Activated CD8-positive, alpha-beta T cell treated with anti-CD3 and anti-CD28 coated beads, Interleukin-2, amount 10 ng/mL, durations not matched to agents 7 days and 5 days (primary cell): ENCODE results near the gene VSTM4. TPM values are rescaled to one million over a fixed set of nuclear protein-coding genes. Genes with fewer than 3 reads are reported as not detected.

ENCODE experiments used
- ATAC-seq: fragments of 150-1000 bp; cut with Tn5 transposase; one replicate; pipeline ENCODE4 v1.10.0; 2021; ENCODE audit warnings: moderate library complexity
- CTCF ChIA-PET: fragments of 350-600 bp; sonication (Branson Sonifier 250); formaldehyde crosslinking; loops from one replicate; lab custom pipeline; 2021; ENCODE audit warnings: antibody characterized with exemption; lab: Charles Lee
- POLR2A ChIA-PET: fragments of 350-600 bp; sonication (Branson Sonifier 250); formaldehyde crosslinking; loops from one replicate; lab custom pipeline; 2021; ENCODE audit warnings: antibody characterized with exemption; lab: Charles Lee
- DNase-seq: peaks from one replicate; pipeline ENCODE4 v3.0.0-alpha.2; 2020
- H3K27ac Mint-ChIP-seq: one replicate; pipeline ENCODE4 v1.8.0; 2021; ENCODE audit warnings: mild to moderate bottlenecking, mixed read lengths
- H3K27me3 Mint-ChIP-seq: one replicate; pipeline ENCODE4 v1.8.0; 2021; ENCODE audit warnings: low read depth, mixed read lengths
- H3K36me3 Mint-ChIP-seq: one replicate; pipeline ENCODE4 v1.8.0; 2021; ENCODE audit warnings: low read depth, mixed read lengths
- H3K4me1 Mint-ChIP-seq: one replicate; pipeline ENCODE4 v1.8.0; 2021; ENCODE audit warnings: low read depth, mixed read lengths
- H3K4me3 Mint-ChIP-seq: one replicate; pipeline ENCODE4 v1.8.0; 2021; ENCODE audit warnings: mild to moderate bottlenecking, mixed read lengths
- H3K9me3 Mint-ChIP-seq: one replicate; pipeline ENCODE4 v1.8.0; 2022; ENCODE audit warnings: mixed read lengths; ENCODE audit not compliant: insufficient read depth
- total RNA-seq, 2 experiments: library from RNA; stranded (reverse); gene quantifications; one replicate each; pipeline ENCODE4 v1.2.3, GENCODE V29; 2021

Gene VSTM4
- total RNA-seq, 2 experiments from 2014 or later: not detected

GRCh38 chr10:49081547-49082275 is 33.6 kb downstream of the VSTM4 start:
- DNase-seq (no peak), ATAC-seq (no peak)
- H3K4me3 Mint-ChIP-seq: no peak overlapping the region
- H3K9me3 Mint-ChIP-seq: peaks cover 4% of the 10 kb centered on the region
- H3K27ac Mint-ChIP-seq: no peak overlapping the region
- H3K4me1 Mint-ChIP-seq: peaks cover 19% of the 10 kb centered on the region
- ChIA-PET CTCF (interaction anchor here (1.6 kb wide), 1 partner anchor 424 kb away, joined by 6 read pairs; no protein-coding TSS in a partner anchor), POLR2A (no interaction called here)
- H3K36me3 Mint-ChIP-seq: no peaks in the 10 kb centered on the region
- peaks cover 20% of the 10 kb centered on the region for H3K27me3 Mint-ChIP-seq

DNA sequence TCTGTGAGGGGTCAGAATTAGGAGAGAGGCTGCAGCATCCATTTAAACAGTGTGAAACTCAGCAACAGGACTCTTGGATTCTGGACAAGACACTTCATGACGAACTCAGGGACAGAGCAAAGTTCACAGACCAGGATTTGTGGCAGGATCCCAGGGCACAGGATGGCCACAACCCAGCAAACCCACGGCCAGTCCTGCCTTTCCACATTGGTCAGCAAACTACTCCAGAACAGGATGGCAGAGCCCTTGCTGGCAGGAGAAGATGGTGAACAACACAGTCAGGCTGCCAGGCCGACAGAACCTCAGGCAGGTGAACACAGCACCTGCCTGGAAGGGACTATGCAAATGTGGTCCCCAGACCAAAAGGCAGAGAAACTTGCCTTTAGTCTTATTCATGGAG is 34.4 kb downstream of the VSTM4 start:
- Mint-ChIP-seq H3K36me3 (no peaks in the 10 kb centered on the region), H3K27me3 (peaks cover 18% of the 10 kb centered on the region), H3K4me3 (no peak overlapping the region), H3K4me1 (peaks cover 25% of the 10 kb centered on the region), H3K27ac (no peak overlapping the region), H3K9me3 (no peaks in the 10 kb centered on the region)
- DNase-seq (no peak), ATAC-seq (no peak)
- ChIA-PET POLR2A (no interaction called here), CTCF (interaction anchor here (1.6 kb wide), 1 partner anchor 423 kb away, joined by 6 read pairs; no protein-coding TSS in a partner anchor)

DNA sequence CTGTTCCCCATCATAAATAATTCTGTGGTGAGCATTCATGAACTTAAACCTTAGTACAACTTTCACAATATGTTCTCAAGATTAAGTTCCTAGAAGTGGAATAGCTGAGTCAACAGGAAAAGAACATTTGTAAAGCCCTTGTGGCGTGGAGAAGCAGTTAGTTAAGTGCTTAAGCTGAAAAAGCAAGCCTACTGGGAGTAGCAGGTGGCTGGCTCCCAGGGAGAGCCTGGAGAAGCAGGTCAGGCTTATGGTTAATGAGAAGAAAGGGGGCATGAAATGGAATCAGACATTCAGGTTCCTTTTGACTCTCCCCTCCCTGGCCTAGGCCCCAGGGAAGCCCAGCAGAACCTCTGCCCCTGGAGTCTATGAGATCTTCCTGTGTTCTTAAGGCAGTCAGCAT is 35.3 kb downstream of the VSTM4 start:
- H3K27ac Mint-ChIP-seq: peak overlapping the region; percentile 7
- POLR2A ChIA-PET: no interaction called here
- CTCF ChIA-PET: interaction anchor here (1.6 kb wide), 1 partner anchor 422 kb away, joined by 6 read pairs; no protein-coding TSS in a partner anchor
- no peak overlapping the region for H3K4me3 Mint-ChIP-seq
- ATAC-seq (no peak), DNase-seq (peak; percentile 23)
- peaks cover 25% of the 10 kb centered on the region for H3K4me1 Mint-ChIP-seq
- no peaks in the 10 kb centered on the region for H3K36me3 Mint-ChIP-seq
- no peaks in the 10 kb centered on the region for H3K9me3 Mint-ChIP-seq
- peaks cover 14% of the 10 kb centered on the region for H3K27me3 Mint-ChIP-seq

- Mint-ChIP-seq H3K27ac (no peak overlapping the region), H3K4me3 (no peak overlapping the region), H3K36me3 (no peaks in the 10 kb centered on the region), H3K4me1 (peaks cover 25% of the 10 kb centered on the region), H3K27me3 (peaks cover 14% of the 10 kb centered on the region), H3K9me3 (no peaks in the 10 kb centered on the region)
- POLR2A ChIA-PET: no interaction called here
- CTCF ChIA-PET: no interaction called here
- ATAC-seq (no peak), DNase-seq (no peak)
Measured at GRCh38 chr10:49079499-49079898, 35.8 kb downstream of the VSTM4 start.

DNA sequence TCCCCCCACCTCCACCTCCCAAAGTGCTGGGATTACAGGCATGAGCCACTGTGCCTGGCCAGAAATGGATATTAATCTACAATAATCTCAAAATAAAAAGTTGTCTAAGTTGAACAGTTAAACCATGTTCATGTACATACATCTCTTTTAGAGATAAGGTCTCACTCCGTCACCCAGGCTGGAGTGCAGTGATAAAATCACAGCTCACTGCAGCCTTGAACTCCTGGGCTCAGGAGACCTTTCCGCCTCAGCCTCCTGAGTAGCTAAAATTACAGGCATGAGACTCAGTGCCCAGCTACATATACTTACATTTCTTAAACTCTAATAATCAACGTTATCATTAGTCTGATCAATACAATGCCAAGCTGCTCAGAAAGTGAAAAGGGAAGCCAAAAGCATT is 36.2 kb downstream of the VSTM4 start:
- ChIA-PET POLR2A (no interaction called here), CTCF (no interaction called here)
- Mint-ChIP-seq H3K4me1 (peaks cover 25% of the 10 kb centered on the region), H3K36me3 (no peaks in the 10 kb centered on the region), H3K27me3 (peaks cover 14% of the 10 kb centered on the region), H3K4me3 (no peak overlapping the region), H3K27ac (no peak overlapping the region), H3K9me3 (no peaks in the 10 kb centered on the region)
- DNase-seq (no peak), ATAC-seq (no peak)

- H3K36me3 Mint-ChIP-seq: no peaks in the 10 kb centered on the region
- no peak overlapping the region for H3K27ac Mint-ChIP-seq
- DNase-seq: no peak
- peaks cover 25% of the 10 kb centered on the region for H3K4me1 Mint-ChIP-seq
- H3K4me3 Mint-ChIP-seq: no peak overlapping the region
- ChIA-PET CTCF (no interaction called here), POLR2A (no interaction called here)
- H3K27me3 Mint-ChIP-seq: peaks cover 10% of the 10 kb centered on the region
- H3K9me3 Mint-ChIP-seq: no peaks in the 10 kb centered on the region
- ATAC-seq: no peak
Measured at GRCh38 chr10:49078433-49078832, 36.9 kb downstream of the VSTM4 start.

GRCh38 chr10:49076741-49077521 is 38.4 kb downstream of the VSTM4 start:
- DNase-seq (no peak), ATAC-seq (no peak)
- ChIA-PET POLR2A (interaction anchor here (0.6 kb wide), 1 partner anchor 379 kb away, joined by 3 read pairs; no protein-coding TSS in a partner anchor), CTCF (no interaction called here)
- Mint-ChIP-seq H3K9me3 (no peaks in the 10 kb centered on the region), H3K4me1 (peaks cover 33% of the 10 kb centered on the region), H3K36me3 (no peaks in the 10 kb centered on the region), H3K27me3 (peaks cover 9% of the 10 kb centered on the region), H3K27ac (peak overlapping the region; percentile 19), H3K4me3 (no peak overlapping the region)

DNA sequence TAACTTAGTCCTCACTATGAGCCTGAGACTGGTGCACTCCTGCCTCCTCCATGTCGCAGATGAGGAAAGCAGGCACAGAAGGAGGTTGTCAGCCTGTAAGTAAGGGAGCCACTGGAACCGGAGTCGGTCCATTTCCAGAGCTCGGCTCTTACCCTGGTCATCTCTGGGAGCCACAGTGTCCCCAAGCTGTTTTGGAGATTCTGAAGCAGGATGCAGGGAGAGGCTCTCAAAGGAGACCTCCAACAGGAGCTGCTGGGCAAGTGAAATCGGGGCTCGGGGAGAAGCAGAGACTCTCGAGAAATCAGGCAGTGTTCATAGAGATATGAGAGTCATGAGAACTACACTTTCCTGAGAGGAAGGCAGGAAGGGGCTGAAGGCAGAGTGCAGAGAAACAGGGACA is 39.0 kb downstream of the VSTM4 start:
- POLR2A ChIA-PET: no interaction called here
- Mint-ChIP-seq H3K27ac (peak overlapping the region; percentile 19), H3K27me3 (peaks cover 9% of the 10 kb centered on the region), H3K36me3 (no peaks in the 10 kb centered on the region), H3K4me3 (no peak overlapping the region), H3K9me3 (no peaks in the 10 kb centered on the region), H3K4me1 (peaks cover 33% of the 10 kb centered on the region)
- no peak for ATAC-seq
- CTCF ChIA-PET: no interaction called here
- no peak for DNase-seq

GRCh38 chr10:49075743-49076142 is 39.6 kb downstream of the VSTM4 start:
- Mint-ChIP-seq H3K27me3 (peaks cover 9% of the 10 kb centered on the region), H3K27ac (no peak overlapping the region), H3K36me3 (no peaks in the 10 kb centered on the region), H3K4me3 (no peak overlapping the region), H3K9me3 (no peaks in the 10 kb centered on the region), H3K4me1 (peaks cover 33% of the 10 kb centered on the region)
- ATAC-seq (no peak), DNase-seq (no peak)
- POLR2A ChIA-PET: no interaction called here
- CTCF ChIA-PET: no interaction called here

DNA sequence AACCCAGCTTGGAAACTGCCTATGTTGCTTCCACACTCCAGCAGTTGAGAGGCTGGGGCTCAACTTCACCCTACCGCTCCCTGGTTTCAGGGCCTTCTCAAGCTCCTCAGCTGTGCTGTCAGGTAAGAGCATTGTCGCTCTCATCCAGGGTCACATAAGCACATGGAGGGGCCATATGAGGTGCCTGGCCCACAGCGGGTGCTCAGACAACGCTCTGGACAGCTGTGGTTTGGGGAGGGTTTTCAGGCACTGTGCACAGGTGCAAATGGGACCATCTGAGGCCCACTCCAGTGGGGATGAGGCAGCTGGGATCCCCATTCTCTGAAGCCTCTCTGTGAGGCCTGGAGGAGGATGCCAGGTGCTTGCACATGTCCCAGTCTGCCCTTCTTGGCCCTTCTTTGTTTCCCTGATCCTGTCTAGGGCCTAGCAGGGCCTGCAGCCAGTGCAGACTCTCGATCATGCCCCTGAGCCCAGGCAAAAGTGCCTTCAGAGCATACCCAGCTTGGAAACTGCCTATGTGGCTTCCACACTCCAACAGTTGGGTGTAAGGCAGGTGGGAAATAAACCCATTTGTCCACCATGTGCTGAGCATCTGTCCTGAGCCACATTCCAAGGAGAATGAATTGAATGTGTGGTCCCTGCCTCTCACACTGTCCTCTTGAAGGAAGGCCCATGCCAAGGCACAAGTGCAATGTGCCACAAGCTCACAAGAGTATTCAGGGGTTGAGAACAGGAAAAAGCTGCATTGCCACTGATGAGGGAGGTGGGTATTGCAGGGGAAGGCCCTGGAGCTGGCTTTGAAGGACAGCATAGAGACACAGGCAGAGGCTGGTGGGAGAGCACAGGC is 40.3 kb downstream of the VSTM4 start:
- Mint-ChIP-seq H3K36me3 (no peaks in the 10 kb centered on the region), H3K27me3 (peaks cover 9% of the 10 kb centered on the region), H3K4me1 (peaks cover 27% of the 10 kb centered on the region), H3K27ac (no peak overlapping the region), H3K9me3 (no peaks in the 10 kb centered on the region), H3K4me3 (no peak overlapping the region)
- DNase-seq (no peak), ATAC-seq (no peak)
- CTCF ChIA-PET: no interaction called here
- POLR2A ChIA-PET: no interaction called here

DNA sequence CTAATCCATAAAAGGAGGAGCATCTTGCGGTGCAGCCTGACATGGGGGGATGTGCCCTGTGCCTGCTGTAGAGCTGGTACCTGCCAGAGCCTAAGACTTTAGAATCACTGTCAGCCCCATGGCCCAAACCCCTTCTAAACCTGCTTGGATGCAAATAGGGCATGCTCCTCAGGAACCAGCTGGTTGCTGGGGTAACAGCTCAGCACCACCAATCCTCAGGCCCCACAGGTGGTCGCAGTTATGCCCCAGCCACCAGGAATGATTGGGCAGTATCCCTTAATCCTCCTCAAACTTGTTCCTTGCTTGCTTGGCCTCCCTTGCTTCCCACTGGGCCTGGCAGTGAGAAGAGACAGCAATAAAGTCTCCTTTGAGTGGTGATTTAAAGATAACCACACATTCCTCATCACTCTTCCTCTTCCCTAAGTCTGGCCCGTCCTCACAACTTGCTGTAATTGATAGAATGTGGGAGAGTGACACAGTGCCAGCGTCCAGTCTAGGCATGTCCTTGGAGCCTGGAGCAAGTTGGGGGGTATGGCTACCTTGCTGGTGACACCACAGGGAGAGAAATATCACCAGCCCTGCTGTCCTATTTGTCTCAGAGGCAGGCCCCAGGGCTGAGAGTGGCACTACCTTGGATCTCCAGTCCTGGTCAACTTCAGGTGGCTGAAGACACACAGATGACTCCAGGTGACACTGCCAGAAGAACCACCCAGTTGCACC is 43.0 kb downstream of the VSTM4 start:
- peaks cover 6% of the 10 kb centered on the region for H3K27me3 Mint-ChIP-seq
- POLR2A ChIA-PET: no interaction called here
- peaks cover 20% of the 10 kb centered on the region for H3K4me1 Mint-ChIP-seq
- CTCF ChIA-PET: no interaction called here
- peak overlapping the region; percentile 21 for H3K27ac Mint-ChIP-seq
- no peak for ATAC-seq
- no peak overlapping the region for H3K4me3 Mint-ChIP-seq
- no peak for DNase-seq
- no peaks in the 10 kb centered on the region for H3K36me3 Mint-ChIP-seq
- H3K9me3 Mint-ChIP-seq: no peaks in the 10 kb centered on the region
